ENCODE measurements around the gene SPSB1. TPM values are rescaled to one million over a fixed set of nuclear protein-coding genes. Genes with fewer than 3 reads are reported as not detected.

Gene SPSB1
- total RNA-seq = 11.6 and 32.8 TPM in 2 replicates

GRCh38 chr1:9292361-9293240, at the start of gene SPSB1:
SPSB1 (plus strand) TSS chr1:9292894; CDS start chr1:9355892, 62,998 bp downstream.

Other genes starting within 250 kb of the SPSB1 start
- gene SLC2A5, start 223.3 kb upstream of the SPSB1 start, total RNA-seq = 0.64 and 1.8 TPM in 2 replicates
- gene GPR157, start 163.8 kb upstream of the SPSB1 start, total RNA-seq = 2.1 and 4.0 TPM in 2 replicates
- gene H6PD, start 58.1 kb upstream of the SPSB1 start, total RNA-seq = 48.5 and 69.9 TPM in 2 replicates
- 4.6 and 6.7 TPM in 2 replicates for gene SLC25A33, start 246.6 kb downstream of the SPSB1 start, total RNA-seq

Data from epithelial cell of alveolus of lung (primary cell).